ENCODE data around the gene SIRT2.
"Not testable (repeated sequence)": the region's sequence is repeated elsewhere in the genome, so short reads cannot be mapped to it uniquely, and the experiment has no call there.

Gene SIRT2

DNA sequence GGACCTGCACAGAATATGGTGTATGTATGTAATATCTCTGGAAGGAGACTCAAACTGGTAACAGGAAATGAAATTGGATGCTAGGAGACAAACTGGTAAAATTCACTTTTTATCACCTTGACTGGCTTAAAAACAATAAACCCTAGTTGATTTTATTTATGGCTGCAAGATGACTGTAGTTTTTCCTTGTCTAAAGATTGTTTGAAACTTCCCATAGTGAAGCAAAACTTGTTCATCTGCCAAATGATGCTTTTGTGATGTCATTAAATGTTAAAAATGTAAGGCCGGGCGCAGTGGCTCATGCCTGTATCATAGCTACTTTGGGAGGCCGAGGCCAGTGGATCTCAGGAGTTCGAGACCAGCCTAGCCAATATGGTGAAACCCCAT is 65.3 kb downstream of the SIRT2 start:
- no peak for DNase-seq (ENCODE audit: low spot score)
- TF ChIP-seq, protein P1, sequence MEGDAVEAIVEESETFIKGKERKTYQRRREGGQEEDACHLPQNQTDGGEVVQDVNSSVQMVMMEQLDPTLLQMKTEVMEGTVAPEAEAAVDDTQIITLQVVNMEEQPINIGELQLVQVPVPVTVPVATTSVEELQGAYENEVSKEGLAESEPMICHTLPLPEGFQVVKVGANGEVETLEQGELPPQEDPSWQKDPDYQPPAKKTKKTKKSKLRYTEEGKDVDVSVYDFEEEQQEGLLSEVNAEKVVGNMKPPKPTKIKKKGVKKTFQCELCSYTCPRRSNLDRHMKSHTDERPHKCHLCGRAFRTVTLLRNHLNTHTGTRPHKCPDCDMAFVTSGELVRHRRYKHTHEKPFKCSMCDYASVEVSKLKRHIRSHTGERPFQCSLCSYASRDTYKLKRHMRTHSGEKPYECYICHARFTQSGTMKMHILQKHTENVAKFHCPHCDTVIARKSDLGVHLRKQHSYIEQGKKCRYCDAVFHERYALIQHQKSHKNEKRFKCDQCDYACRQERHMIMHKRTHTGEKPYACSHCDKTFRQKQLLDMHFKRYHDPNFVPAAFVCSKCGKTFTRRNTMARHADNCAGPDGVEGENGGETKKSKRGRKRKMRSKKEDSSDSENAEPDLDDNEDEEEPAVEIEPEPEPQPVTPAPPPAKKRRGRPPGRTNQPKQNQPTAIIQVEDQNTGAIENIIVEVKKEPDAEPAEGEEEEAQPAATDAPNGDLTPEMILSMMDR (IDR thresholded peaks at IDR 0.05; ENCODE audit: extremely low read depth, missing control alignments), result no peak

DNA sequence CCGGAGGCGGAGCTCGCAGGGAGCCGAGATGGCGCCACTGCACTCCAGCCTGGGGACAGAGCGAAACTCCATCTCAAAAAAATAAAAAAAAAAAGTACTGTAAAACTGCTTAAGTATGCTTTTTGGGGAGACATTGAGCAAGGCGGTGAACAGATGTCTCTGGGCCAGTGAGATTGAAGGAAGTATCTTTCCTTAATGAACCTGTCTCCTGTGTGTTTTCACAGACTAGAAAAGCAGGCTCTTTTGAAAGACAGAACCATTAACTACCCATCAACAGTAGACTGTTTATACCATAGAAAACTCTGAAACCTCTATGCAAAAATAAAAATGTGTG is 66.4 kb downstream of the SIRT2 start:
- DNase-seq (ENCODE audit: low spot score), result no peak

DNA sequence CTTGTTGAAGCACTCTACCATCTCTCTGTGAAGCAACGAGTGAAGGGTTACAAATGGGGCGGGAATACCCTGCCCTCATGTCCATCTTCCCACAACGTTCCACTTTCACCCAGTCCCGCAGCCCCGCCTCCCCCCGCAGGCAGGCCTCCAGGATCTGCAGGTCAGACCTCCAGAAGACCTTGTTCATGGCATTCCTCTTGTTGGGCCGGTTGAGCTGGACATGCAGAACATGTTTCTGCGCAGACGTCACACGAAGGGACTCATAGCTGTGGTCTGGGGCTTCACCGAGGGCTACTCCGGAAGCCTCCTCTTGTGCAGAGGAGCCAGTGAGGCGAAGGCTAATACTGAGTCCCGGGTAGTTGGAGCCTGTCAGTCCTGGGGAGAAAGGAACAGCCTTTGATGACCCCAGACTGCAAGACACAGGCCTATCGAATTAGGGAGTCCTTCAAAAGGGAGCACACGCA is 68.2 kb downstream of the SIRT2 start:
- TF ChIP-seq, protein P1 (IDR thresholded peaks at IDR 0.05; ENCODE audit: extremely low read depth, missing control alignments), result no peak

More for the DNA sequence above, 66.4 kb downstream of the SIRT2 start:
- TF ChIP-seq, protein P1 (IDR thresholded peaks at IDR 0.05; ENCODE audit: extremely low read depth, missing control alignments), result no peak

DNA sequence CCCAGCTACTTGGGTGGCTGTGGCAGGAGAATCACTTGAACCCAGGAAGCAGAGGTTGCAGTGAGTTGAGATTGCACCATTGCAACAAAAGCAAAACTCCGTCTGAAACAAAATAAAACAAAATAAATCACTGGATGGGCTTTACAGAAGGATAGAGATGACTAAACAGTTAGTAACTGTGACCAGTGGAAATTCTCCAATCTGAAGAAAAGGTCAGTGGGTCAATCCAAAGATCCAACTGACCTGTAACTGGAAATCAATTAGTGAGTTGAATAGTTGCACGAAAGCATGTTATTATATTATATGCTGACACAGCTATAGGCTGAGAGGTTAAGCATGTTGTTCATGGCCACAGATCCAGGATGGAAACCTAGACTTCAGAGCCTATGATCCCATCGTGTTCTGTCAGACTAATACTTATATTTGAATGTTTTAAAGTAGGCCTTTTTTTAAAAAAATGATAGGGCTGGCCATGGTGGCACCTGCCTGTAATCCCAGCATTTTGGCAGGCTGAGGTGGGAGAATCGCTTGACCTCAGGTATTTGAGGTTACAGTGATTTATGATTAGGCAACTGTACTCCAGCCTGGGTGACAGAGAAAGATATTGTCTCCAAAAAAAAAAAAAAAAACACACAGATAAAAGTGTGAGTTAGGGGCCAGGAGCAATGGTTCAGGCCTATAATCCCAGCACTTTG is 69.2 kb downstream of the SIRT2 start:
- no peak for DNase-seq (ENCODE audit: low spot score)
- TF ChIP-seq, protein P1 (IDR thresholded peaks at IDR 0.05; ENCODE audit: extremely low read depth, missing control alignments), result no peak

More for the DNA sequence above, 68.2 kb downstream of the SIRT2 start:
- DNase-seq (ENCODE audit: low spot score), result peak; percentile 77

DNA sequence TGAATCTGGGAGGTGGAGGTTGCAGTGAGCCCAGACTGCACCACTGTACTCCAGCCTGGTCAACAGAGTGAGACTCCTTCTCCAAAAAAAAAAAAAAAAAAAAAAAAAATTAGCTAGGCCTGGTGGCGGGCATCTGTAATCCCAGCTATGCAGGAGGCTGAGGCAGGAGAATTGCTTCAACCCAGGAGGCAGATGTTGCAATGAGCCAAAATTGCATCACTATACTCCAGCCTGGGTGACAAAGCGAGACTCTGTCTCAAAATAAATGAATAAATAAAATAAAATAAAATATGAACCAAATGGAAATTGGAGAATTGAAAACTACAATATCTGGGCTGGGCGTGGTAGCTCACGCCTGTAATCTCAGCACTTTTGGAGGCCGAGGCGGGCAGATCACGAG is 70.2 kb downstream of the SIRT2 start:
- DNase-seq (ENCODE audit: low spot score), result not testable (repeated sequence)

All from GM20000 (cell line).